GM20000 (cell line): ENCODE data around the gene OSBPL9.

Source experiments
- DNase-seq: peaks from one replicate; pipeline ENCODE4 v3.0.0; 2012; ENCODE audit warnings: low spot score
- TF ChIP-seq, protein P1 (sequence below): IDR thresholded peaks from 2 replicates; pipeline ENCODE4 v1.5.1; 2012; ENCODE audit warnings: mild to moderate bottlenecking, control low read depth; ENCODE audit errors: extremely low read depth, missing control alignments

OSBPL9 gene

DNA sequence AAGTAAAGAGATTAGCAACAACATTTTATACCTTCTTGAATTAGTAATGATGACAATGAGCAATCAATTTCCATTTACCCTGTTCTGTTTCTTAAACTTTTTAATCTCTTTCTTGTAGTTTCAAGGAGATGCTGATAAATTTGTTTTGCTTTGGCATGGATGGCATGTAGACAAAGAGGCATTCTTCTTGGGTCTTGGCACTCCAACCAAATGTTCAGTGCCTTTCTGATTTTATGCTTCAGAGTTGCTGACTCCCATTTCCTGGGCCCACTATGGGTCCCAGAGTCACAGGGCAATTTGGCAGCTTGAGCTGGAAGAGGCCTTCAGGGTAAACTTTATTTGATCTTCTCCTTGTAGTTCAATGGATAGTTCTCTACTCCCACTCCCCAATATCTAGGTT is 42.1 kb upstream of the OSBPL9 start:
- DNase-seq = no peak
- TF ChIP-seq, protein P1, sequence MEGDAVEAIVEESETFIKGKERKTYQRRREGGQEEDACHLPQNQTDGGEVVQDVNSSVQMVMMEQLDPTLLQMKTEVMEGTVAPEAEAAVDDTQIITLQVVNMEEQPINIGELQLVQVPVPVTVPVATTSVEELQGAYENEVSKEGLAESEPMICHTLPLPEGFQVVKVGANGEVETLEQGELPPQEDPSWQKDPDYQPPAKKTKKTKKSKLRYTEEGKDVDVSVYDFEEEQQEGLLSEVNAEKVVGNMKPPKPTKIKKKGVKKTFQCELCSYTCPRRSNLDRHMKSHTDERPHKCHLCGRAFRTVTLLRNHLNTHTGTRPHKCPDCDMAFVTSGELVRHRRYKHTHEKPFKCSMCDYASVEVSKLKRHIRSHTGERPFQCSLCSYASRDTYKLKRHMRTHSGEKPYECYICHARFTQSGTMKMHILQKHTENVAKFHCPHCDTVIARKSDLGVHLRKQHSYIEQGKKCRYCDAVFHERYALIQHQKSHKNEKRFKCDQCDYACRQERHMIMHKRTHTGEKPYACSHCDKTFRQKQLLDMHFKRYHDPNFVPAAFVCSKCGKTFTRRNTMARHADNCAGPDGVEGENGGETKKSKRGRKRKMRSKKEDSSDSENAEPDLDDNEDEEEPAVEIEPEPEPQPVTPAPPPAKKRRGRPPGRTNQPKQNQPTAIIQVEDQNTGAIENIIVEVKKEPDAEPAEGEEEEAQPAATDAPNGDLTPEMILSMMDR = no peak

DNA sequence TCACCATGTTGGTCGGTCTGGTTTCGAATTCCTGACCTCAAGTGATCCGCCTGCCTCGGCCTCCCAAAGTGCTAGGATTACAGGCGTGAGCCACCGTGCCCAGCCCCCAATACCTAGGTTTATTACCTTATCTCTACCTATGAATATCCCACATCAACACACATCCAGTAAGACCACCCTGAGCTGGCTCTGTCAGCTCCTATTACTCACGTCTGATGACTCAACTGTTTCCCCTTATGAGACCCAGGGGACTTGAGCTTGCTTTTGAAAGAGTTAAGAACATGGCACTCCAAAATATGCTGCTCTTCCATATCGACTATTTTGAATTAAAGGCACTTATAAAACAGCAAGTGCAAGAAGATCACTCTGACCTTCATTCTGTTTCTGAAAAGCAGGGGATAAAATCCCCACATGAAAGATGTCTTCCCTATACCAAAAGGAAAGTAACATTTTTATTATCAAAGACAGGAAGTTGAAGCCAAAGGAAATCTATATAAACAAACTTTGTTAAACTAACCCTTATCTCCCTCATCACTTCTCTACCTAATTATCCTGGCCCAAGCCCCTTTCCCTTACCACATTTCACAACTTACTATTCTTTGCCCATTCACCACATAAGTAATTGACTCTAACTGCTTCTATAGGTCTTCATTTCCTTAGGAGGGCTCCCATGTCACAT is 41.3 kb upstream of the OSBPL9 start:
- DNase-seq = no peak
- TF ChIP-seq, protein P1 = no peak

DNA sequence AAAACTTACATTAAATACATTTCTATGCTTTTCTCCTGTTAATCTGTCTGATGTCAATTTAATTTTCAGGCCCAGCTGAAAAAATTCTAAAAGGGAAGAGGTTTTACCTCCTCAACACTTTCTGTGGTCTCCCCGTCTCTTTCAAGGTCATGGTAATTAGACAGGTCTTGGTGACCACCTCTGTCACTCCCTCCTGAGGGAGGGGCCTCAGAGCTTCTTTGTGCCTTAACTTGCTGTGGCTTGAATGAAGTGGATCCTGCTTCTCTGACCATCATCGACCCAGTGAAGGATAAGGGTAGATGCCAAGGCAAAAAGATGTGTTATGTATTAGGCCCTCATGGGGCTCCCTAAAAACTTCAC is 40.8 kb upstream of the OSBPL9 start:
- TF ChIP-seq, protein P1 = no peak
- DNase-seq = peak; percentile 24

DNA sequence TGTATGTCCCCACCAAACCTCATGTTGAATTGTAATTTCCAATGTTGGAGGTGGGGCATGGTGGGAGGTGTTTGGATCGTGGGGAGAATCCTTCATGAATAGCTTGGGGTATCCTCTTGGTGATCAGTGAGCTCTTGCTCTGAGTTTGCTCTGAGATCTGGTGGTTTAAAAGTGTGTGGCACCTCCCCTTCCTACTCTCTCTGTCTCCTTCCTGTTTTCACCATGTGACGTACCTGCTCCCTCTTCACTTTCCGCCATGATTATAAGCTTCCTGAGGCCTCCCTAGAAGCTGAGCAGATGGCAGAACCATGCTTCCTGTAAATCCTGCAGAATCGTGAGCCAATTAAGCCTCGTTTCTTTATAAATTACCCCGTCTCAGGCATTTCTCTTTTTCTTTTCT is 40.0 kb upstream of the OSBPL9 start:
- DNase-seq = no peak
- TF ChIP-seq, protein P1 = no peak

DNA sequence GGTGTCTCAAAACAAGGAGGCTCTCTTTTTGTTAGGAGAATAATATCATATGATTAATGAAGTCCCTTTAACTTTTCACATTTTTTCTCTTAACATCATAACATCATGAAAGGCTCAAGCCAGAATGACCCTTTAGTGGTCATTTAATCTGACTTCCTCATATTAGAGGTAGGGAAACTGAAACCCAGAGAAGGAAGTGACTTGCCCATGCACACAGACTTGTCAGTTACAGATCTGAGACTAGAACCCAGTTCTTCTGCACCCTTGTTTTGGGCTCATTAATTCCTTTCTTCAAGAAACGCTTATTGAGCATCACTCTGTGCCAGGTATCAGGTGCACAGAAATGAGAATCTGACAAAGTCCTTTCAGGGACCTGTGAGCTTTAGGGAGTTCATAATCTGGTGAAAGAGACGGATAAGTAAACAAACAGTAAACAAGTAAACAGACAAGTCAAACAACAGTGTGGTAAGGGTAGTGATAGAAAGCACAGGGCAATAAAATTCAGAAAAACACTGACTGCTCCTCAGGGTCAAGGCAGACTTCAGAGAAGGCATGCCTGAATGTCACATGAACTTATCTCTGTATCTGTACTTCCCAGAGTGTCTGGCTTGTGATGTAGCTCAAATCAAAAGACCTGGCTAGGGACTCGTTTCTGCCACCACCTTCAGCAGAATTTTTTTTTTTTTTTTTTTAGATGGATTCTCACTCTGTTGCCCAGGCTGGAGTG is 38.3 kb upstream of the OSBPL9 start:
- TF ChIP-seq, protein P1 = no peak
- peak; percentile 53 for DNase-seq

DNA sequence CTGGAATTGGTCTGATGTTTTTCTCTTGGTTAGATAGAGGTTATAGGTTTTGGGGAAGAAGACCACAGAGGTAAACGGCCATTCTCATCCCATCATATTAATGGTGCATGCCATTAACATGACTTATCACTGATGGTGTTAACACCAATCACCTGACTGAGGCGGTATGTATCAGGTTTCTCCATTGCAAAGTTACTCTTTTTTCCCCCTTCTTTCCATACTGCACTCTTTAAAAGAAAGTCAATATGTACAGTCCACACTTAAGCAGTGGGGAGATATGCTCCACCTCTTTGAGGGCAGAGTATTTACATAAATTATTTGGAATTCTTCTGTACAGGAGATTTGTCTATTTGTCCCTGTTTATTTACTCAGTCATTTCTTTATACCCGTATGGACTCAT is 35.7 kb upstream of the OSBPL9 start:
- TF ChIP-seq, protein P1 = no peak
- no peak for DNase-seq

DNA sequence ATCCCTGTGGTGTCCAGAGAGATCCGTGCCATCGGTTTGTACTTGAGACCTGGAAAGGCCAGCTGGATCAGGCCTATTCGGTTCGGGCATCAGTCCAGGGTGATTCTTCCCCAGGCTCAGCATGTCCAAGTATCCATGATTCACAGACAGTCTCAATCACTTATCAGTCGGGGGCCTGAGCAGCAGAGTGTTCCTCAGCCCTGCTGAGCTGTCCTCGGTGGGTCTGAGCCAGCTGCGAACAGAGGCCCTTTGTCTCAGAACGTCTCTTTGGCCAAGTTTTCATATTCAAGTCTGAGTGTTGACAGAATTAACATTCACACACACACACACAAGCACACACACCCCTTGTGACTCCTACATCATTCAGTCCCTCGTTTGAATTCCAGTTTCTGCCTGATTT is 33.4 kb upstream of the OSBPL9 start:
- no peak for DNase-seq
- TF ChIP-seq, protein P1 = no peak
